ENCODE data around the gene GFAP. TPM values are rescaled to one million over a fixed set of nuclear protein-coding genes. Genes with fewer than 3 reads are reported as not detected.

The GFAP gene
- total and polyA plus RNA-seq, 2 donors (not counting 1 experiment from before 2014, with no cell fraction given), result 0.31 to 1.3 TPM

- H3K9ac ChIP-seq (ENCODE audit: insufficient read depth, low read length), result no peak overlapping the region
Measured at GRCh38 chr17:44919411-44919810, 4.1 kb upstream of the GFAP start.

GRCh38 chr17:44918006-44918405 lies 2.7 kb upstream of the GFAP start:
- Histone ChIP-seq H3K79me2 (ENCODE audit: control insufficient read depth, insufficient read depth, low read length) (no peaks in the 10 kb centered on the region), H3K27me3 (ENCODE audit: control insufficient read depth, insufficient read depth, low read length) (peaks cover 8% of the 10 kb centered on the region), H3K27ac (ENCODE audit: insufficient read depth, low read length) (no peak overlapping the region), H3K9me3 (ENCODE audit: control insufficient read depth, insufficient read depth, low read depth, low read length) (no peaks in the 10 kb centered on the region), H3K9ac (ENCODE audit: insufficient read depth, low read length) (no peak overlapping the region), H3K4me2 (ENCODE audit: extremely low read depth, insufficient read depth, low read length) (no peak overlapping the region), H3K4me1 (ENCODE audit: control insufficient read depth, extremely low read depth, insufficient read depth, low read length) (no peaks in the 10 kb centered on the region), H3K4me3 (replicated peaks in 1 of 4; ENCODE audit: control extremely low read depth in 1 of 4, insufficient read depth in 1 of 4, low read depth in 3 of 4, low read length in 4 of 4) (no peak overlapping the region), H3K36me3 (ENCODE audit: control insufficient read depth, insufficient read depth, low read length) (no peaks in the 10 kb centered on the region), H2AFZ (ENCODE audit: low read length) (no peak overlapping the region), H4K20me1 (ENCODE audit: control insufficient read depth, extremely low read depth, insufficient read depth, low read length) (no peaks in the 10 kb centered on the region)
- no peak for DNase-seq (ENCODE audit: low read depth in 2 of 2)
- TF ChIP-seq CTCF (conservative IDR thresholded peaks at IDR 0.05 in 1 of 2, IDR thresholded peaks at IDR 0.05 in 1 of 2; ENCODE audit: low read depth in 1 of 2, low read length in 2 of 2) (no peak), EZH2 (IDR thresholded peaks at IDR 0.05; ENCODE audit: low read length, missing control alignments) (no peak)

More at GRCh38 chr17:44919411-44919810, 4.1 kb upstream of the GFAP start:
- Histone ChIP-seq H4K20me1 (ENCODE audit: control insufficient read depth, extremely low read depth, insufficient read depth, low read length) (no peaks in the 10 kb centered on the region), H2AFZ (ENCODE audit: low read length) (no peak overlapping the region), H3K9me3 (ENCODE audit: control insufficient read depth, insufficient read depth, low read depth, low read length) (no peaks in the 10 kb centered on the region), H3K27me3 (ENCODE audit: control insufficient read depth, insufficient read depth, low read length) (peaks cover 2% of the 10 kb centered on the region), H3K27ac (ENCODE audit: insufficient read depth, low read length) (no peak overlapping the region), H3K4me2 (ENCODE audit: extremely low read depth, insufficient read depth, low read length) (no peak overlapping the region), H3K4me1 (ENCODE audit: control insufficient read depth, extremely low read depth, insufficient read depth, low read length) (no peaks in the 10 kb centered on the region), H3K79me2 (ENCODE audit: control insufficient read depth, insufficient read depth, low read length) (no peaks in the 10 kb centered on the region), H3K36me3 (ENCODE audit: control insufficient read depth, insufficient read depth, low read length) (no peaks in the 10 kb centered on the region), H3K4me3 (replicated peaks in 1 of 4; ENCODE audit: control extremely low read depth in 1 of 4, insufficient read depth in 1 of 4, low read depth in 3 of 4, low read length in 4 of 4) (no peak overlapping the region)
- no peak for DNase-seq (ENCODE audit: low read depth in 2 of 2)
- no peak for TF ChIP-seq CTCF (conservative IDR thresholded peaks at IDR 0.05 in 1 of 2, IDR thresholded peaks at IDR 0.05 in 1 of 2; ENCODE audit: low read depth in 1 of 2, low read length in 2 of 2)
- TF ChIP-seq EZH2 (IDR thresholded peaks at IDR 0.05; ENCODE audit: low read length, missing control alignments), result no peak

- H3K4me2 ChIP-seq (ENCODE audit: extremely low read depth, insufficient read depth, low read length), result no peak overlapping the region
- no peak overlapping the region for H2AFZ ChIP-seq (ENCODE audit: low read length)
- no peaks in the 10 kb centered on the region for H3K9me3 ChIP-seq (ENCODE audit: control insufficient read depth, insufficient read depth, low read depth, low read length)
- no peak overlapping the region for H3K27ac ChIP-seq (ENCODE audit: insufficient read depth, low read length)
- H3K9ac ChIP-seq (ENCODE audit: insufficient read depth, low read length), result no peak overlapping the region
- peaks cover 9% of the 10 kb centered on the region for H3K27me3 ChIP-seq (ENCODE audit: control insufficient read depth, insufficient read depth, low read length)
- TF ChIP-seq CTCF (conservative IDR thresholded peaks at IDR 0.05 in 1 of 2, IDR thresholded peaks at IDR 0.05 in 1 of 2; ENCODE audit: low read depth in 1 of 2, low read length in 2 of 2) (no peak), EZH2 (IDR thresholded peaks at IDR 0.05; ENCODE audit: low read length, missing control alignments) (no peak)
- H3K4me3 ChIP-seq (replicated peaks in 1 of 4; ENCODE audit: control extremely low read depth in 1 of 4, insufficient read depth in 1 of 4, low read depth in 3 of 4, low read length in 4 of 4), result no peak overlapping the region
- no peak for DNase-seq (ENCODE audit: low read depth in 2 of 2)
- no peaks in the 10 kb centered on the region for H3K36me3 ChIP-seq (ENCODE audit: control insufficient read depth, insufficient read depth, low read length)
- no peaks in the 10 kb centered on the region for H4K20me1 ChIP-seq (ENCODE audit: control insufficient read depth, extremely low read depth, insufficient read depth, low read length)
- no peaks in the 10 kb centered on the region for H3K79me2 ChIP-seq (ENCODE audit: control insufficient read depth, insufficient read depth, low read length)
- H3K4me1 ChIP-seq (ENCODE audit: control insufficient read depth, extremely low read depth, insufficient read depth, low read length), result no peaks in the 10 kb centered on the region
Measured at GRCh38 chr17:44917456-44917855, 2.2 kb upstream of the GFAP start.
